Measurements from ENCODE around the gene PSMC3IP. TPM values are rescaled to one million over a fixed set of nuclear protein-coding genes. Genes with fewer than 3 reads are reported as not detected.
A peak's percentile ranks its signal among the peaks of the same experiment; 100 is the strongest.

Gene PSMC3IP
- total and polyA plus RNA-seq, 2 experiments from 2014 or later: 18.5 to 29.5 TPM

- TF ChIP-seq, protein P1, sequence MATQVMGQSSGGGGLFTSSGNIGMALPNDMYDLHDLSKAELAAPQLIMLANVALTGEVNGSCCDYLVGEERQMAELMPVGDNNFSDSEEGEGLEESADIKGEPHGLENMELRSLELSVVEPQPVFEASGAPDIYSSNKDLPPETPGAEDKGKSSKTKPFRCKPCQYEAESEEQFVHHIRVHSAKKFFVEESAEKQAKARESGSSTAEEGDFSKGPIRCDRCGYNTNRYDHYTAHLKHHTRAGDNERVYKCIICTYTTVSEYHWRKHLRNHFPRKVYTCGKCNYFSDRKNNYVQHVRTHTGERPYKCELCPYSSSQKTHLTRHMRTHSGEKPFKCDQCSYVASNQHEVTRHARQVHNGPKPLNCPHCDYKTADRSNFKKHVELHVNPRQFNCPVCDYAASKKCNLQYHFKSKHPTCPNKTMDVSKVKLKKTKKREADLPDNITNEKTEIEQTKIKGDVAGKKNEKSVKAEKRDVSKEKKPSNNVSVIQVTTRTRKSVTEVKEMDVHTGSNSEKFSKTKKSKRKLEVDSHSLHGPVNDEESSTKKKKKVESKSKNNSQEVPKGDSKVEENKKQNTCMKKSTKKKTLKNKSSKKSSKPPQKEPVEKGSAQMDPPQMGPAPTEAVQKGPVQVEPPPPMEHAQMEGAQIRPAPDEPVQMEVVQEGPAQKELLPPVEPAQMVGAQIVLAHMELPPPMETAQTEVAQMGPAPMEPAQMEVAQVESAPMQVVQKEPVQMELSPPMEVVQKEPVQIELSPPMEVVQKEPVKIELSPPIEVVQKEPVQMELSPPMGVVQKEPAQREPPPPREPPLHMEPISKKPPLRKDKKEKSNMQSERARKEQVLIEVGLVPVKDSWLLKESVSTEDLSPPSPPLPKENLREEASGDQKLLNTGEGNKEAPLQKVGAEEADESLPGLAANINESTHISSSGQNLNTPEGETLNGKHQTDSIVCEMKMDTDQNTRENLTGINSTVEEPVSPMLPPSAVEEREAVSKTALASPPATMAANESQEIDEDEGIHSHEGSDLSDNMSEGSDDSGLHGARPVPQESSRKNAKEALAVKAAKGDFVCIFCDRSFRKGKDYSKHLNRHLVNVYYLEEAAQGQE (IDR thresholded peaks at IDR 0.05; ENCODE audit: unreplicated experiment): no peak
- TF ChIP-seq CREB1 (CRISPR knock-in tag; IDR thresholded peaks at IDR 0.05; ENCODE audit: low read depth) (no peak), ZNF114 (CRISPR knock-in tag; IDR thresholded peaks at IDR 0.05) (no peak), EZH2 (IDR thresholded peaks at IDR 0.05; ENCODE audit: low read depth, unreplicated experiment) (no peak), POLR2AphosphoS5 (IDR thresholded peaks at IDR 0.05; ENCODE audit: low read depth) (no peak)
Observed at GRCh38 chr17:42537826-42538451, 39.6 kb downstream of the PSMC3IP start (continued).

DNA sequence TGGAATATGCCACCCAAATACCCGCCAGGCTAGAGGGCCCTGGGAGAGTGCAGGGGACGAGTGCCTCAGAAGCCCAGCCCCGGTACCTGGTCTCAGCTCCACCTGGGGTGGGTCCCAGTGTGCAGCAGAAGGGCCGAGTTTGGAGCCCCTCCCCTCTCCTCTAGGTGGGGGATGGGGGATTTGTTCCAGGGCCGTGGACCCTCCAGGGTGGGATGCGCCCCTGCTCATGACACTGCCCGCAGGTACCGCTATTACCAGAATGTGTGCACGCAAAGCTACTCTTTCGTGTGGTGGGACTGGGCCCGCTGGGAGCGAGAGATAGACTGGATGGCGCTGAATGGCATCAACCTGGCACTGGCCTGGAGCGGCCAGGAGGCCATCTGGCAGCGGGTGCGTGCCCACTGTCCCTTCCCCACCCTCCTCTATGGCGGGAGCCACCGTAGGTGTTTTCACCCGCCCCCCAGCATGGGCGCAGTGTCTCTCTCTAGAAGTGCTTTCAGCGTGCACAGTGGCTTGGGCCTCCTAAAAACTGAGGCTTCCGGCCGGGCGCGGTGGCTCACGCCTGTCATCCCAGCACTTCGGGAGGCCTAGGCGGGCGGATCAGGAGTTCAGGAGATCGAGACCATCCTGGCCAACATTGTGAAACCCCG, 40.2 kb downstream of the PSMC3IP start:
- Histone ChIP-seq H3K36me3 (ENCODE audit: insufficient read depth) (no peaks in the 10 kb centered on the region), H4K20me1 (replicated peaks; ENCODE audit: insufficient read depth) (no peaks in the 10 kb centered on the region), H3K4me2 (peak overlapping the region; percentile 95), H3F3A (replicated peaks; ENCODE audit: low read depth) (peaks cover 19% of the 10 kb centered on the region; the same call in 1 of the 2 replicates), H2AFZ (no peak overlapping the region), H3K79me2 (replicated peaks; ENCODE audit: insufficient read depth) (no peaks in the 10 kb centered on the region), H3K27ac (ENCODE audit: low read depth) (peak overlapping the region; percentile 66; the same call in 1 of the 2 replicates), H3K27me3 (ENCODE audit: insufficient read depth) (peaks cover 19% of the 10 kb centered on the region), H3K4me1 (ENCODE audit: insufficient read depth) (peaks cover 18% of the 10 kb centered on the region), H3K9me2 (ENCODE audit: insufficient read depth) (no peaks in the 10 kb centered on the region), H3K4me3 (peak overlapping the region; percentile 68)
- peaks cover 22% of the 10 kb centered on the region for H3K36me3 Mint-ChIP-seq (ENCODE audit: low read depth)
- H3K9me3 Mint-ChIP-seq: no peaks in the 10 kb centered on the region; the same call in 2 of the 3 replicates
- peak overlapping the region; percentile 83 for H3K4me3 Mint-ChIP-seq
- H3K4me1 Mint-ChIP-seq: peaks cover 18% of the 10 kb centered on the region
- no peak for DNase-seq (ENCODE audit: low spot score)
- peaks cover 12% of the 10 kb centered on the region for H3K27me3 Mint-ChIP-seq (ENCODE audit: insufficient read depth, low read depth, poor library complexity)
- TF ChIP-seq CTCF (conservative IDR thresholded peaks at IDR 0.05; ENCODE audit: low read depth in 2 of 2): no peak
- TF ChIP-seq, protein P1 (IDR thresholded peaks at IDR 0.05; ENCODE audit: unreplicated experiment): no peak
- H3K27ac Mint-ChIP-seq: no peak overlapping the region
- ATAC-seq: peak; percentile 14
